HG03196 (cell line): ENCODE results near the gene MACROD2.
"Not testable (repeated sequence)": the region's sequence is repeated elsewhere in the genome, so short reads cannot be mapped to it uniquely, and the experiment has no call there.

Experiments used
- ATAC-seq: cut with Tn5 transposase; IDR thresholded peaks from one replicate; pipeline ENCODE4 v1.9.1; 2021; ENCODE audit not compliant: unreplicated experiment

The MACROD2 gene

DNA sequence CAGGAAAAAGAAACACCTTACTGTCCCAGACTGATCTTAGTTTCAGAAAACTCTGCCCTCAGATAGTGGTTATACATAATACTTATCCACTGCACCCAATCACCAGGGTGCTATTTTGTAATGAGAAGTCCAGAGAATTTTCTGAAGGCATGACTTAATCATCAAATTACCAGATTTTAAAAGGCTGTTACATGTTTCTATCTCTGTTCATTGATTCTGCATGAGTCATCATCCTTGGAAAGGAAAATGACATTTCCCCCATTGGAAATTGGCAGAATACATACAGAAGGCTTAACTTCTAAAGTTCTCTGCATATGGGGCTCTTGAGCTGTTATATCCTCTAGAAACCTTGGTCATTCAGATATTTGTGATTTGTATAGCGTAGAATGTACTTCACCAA, 930.0 kb downstream of the MACROD2 start:
- no peak for ATAC-seq

DNA sequence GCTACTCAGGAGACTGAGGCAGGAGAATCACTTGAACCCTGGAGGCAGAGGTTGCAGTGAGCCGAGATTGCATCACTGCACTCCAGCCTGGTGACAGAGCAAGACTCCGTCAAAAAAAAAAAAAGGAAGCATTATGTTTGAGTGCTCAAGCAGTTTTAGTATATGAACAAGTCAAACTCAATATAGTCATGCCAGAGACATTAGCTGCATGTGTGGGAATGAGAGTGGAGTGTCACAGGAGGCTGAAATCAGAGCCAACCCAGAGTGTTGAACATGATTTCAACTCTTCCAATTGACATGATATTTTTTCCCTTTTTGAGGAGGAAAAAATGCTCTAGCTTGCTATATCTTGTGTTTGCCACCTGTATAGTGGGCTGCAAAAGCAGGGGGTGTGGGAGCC, 931.1 kb downstream of the MACROD2 start:
- ATAC-seq, result not testable (repeated sequence)

DNA sequence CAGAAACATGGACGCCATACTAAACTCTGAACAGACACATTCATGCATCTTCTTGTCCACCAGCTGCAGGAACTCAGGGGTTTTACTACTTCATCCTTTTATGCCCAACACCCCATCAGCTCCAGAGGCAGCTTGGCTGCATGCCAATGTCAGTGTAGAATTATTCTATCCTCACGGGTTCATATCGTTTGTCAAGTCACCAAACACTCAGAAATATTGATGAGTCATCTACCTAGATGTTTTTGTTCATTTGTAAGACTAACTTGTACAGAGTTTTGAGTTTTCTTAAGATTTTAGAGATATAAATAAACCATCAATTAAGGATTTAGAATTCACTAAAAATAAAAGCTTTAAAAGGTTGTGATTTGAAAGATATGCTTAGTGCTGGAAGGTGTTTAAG, 932.8 kb downstream of the MACROD2 start:
- ATAC-seq, result no peak

DNA sequence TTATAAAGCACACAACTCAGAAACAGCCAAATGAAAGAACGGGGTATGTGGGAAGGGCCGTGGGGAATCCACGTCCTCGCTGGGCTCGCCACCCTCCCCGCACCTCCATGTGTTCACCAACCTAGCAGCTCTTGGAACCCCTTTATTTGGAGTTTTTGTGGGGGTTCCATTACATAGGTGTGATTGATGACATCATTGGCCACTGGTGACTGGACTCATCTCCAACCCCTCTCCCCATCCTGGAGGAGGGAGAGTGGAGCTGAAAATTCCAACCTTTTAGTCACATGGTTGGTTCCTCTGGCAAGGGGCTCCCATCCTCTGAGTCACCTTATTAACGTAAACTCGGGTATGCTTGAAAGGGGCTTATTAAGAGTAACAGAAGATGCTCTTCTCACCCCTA, 934.1 kb downstream of the MACROD2 start:
- no peak for ATAC-seq

DNA sequence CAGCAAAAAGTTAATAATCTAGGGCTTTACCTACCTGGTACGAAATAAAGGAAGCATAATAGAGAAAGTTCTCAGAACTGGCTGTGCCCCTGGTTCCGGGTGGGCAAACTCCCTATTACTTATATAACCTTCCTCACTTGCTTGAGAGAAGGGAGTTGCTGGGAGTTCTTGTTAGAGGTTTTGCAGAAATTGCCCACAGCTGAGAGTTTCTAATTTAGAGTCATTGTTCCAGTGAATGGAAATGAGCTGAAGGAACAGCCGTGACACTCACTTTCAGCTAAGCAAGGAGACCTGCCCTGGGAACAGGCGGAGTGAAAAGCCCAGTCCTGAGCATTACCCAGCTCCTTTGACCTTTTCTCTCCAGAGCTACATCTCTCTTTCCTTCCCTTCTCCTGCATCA, 936.7 kb downstream of the MACROD2 start:
- no peak for ATAC-seq

DNA sequence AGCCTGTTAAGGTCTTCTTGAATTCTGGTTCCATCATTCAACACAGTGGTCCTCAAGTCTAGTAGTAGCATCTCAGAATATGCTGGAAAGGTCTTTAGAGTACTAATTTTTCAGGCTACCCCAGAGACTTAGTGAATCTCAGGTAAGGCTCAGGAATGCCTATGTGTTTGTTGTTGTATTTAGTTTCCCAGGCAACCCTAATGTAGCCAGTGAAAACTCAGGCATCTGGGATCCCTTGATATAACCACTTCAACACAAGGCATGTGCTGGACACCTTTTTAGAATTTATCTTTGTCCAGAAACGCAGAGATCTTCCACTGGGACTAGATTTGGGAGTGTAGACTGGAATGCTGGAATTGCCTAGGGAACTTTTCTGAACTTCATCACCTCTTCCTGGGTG, 940.0 kb downstream of the MACROD2 start:
- no peak for ATAC-seq

DNA sequence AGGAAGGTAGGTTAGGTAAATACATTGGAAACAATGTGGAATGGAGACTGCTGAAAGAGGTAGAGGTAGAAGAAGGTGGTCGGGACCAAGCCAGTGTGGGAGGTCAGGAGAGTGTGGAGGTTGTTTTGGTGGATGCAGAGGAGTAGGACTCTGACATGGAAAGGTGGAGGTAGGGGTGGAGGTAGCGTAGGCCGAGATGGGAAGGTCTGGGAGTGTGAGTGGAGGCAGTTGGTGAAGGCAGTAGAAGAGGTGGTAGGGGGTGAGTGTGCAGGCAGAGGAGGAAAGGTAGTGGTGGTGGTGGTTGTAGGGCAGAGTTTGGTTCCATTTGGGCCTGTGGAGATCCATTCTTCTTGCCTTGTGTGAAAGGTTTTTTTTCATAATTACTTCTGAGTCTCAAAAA, 941.7 kb downstream of the MACROD2 start:
- no peak for ATAC-seq

DNA sequence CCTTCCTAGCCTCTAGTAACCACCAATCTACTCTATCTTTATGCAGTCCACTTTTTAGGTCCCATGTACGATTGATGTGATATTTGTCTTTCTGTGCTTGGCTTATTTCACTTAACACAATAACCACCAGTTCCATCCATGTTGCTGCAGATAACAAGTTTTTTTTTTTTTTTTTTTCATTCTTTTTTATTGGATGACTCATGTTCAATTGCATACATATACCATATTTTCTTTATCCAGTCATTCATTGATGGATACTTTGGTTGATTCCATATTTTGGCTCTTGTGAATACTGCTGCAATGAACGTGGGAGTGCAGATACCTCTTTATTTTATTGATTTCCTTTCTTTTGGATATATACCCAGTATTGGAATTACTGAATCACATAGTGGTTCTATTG, 942.5 kb downstream of the MACROD2 start:
- no peak for ATAC-seq

DNA sequence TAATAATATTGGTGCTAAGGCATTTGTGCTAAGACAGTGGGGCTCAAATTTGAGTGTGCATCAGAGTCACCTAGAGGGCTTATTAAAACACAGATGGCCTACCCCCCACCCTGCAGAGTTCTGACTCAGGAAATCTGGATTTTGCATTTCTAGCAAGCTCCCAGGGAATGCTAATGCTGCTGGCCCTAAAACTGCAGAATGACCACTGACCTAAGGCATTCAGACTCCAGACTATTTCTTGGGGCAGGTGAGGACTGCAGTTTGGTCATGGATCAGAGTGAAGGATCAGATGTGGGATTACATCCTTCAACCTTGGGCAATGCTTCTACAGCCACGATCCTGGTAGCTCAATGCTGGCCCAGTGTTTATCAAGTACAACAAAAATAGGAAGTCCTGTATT, 952.2 kb downstream of the MACROD2 start:
- no peak for ATAC-seq

DNA sequence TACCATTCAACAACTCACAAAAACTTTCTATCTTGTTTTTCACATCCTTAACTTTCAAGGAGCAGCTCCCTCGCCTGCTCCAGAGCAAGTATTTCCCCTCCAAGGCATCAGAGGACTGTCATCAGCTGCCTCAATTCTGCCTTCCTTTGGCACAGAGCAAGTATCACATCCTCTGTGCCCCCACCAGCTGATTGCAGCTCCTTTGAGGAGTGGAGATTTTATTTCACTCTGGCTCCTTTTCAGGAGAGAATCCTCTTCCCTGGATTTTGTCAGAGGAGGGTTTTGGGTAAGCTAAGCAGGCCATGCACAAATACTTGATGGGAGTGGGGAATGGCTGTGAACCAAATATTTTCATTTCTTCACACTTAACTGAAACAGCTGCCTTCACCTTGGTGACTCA, 952.6 kb downstream of the MACROD2 start:
- ATAC-seq, result no peak

DNA sequence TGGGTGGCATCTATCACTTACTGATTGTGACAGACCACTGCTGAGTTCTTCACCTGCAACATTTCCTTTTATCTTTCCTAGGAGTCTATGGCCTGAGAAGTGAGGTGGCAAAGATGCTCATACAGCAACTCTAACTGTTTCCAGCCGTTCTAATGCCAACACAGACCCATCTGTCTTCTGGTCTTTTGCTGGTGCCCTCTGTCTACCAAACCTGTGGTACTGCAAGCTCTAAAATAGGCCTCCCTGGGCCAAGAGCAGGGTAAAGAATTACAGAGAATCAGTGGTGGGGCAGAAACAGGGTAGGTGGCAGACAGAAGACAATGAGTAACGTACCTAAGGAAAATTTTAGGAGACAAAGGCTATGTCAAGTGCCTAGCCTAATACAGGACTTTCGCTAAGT, 953.1 kb downstream of the MACROD2 start:
- no peak for ATAC-seq

DNA sequence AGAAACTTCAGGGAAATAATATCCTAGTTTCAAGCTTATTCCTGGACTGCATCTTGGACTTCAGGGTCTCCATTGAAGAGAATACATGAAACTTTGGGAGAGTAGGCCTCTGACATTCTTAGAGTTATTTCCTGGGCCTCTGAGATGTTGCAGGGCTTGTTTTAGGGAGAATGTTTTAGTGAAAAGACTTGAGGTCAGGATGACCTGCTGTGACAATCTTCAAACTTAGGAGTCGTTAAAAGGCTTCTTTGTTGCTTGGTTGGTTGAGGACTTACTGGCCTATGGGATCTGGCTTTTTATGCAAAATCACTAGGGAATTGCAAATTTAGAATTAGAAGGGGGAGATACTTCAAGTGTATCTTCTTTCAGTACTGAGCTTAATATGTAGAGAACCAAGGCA, 955.3 kb downstream of the MACROD2 start:
- ATAC-seq, result no peak

DNA sequence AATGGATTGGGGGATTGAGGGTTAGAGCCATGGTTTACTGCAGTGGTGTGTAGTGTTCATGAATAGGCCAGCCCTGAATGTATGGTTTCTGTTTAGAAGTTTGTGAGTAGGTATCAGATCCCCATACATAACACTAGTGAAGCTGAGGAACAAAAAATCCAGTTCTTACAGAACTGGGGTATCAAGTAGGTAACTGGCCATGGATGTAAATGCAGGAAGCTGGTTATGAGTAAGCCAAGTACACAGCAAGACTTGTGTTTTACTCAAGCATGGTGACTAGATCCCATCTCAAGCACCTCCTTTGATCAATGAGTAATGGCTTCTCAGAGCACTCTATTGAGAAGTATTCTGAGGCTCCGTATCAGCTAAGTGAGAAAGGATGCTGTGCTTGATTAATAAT, 955.8 kb downstream of the MACROD2 start:
- peak; percentile 50 for ATAC-seq

DNA sequence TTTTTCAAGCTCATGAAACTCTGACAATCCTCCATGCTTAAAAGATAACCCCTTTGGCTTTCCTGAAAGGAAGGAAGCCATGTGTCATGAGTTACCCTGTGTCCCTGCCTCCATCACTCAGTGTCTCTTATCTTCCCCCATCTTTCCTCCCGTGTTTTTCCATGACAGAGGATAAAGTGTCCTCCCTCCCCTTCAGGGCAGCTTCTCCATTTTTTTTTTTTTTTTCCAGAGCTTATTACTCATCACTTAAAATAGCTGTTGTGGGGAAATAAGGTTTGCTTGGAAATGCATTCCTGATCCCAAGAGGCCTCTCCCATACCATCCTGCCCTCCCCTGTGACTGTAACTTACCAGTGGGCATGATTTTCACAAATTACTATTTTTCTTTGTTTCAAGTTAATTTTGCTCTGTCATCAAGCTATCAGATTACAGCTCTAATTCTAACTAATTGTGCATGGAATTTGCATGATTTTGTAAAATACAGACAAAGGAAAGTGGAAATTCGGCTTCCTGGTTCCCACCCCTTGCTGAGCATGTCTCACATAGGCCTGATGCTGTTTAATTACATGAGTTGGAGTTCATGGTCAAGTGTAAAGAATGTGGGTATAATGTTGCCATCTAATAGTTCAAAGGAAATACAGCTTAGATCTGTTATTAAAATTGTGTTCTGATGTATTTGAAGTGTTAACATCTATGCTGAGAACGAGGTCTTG, 956.5 kb downstream of the MACROD2 start:
- ATAC-seq, result no peak

DNA sequence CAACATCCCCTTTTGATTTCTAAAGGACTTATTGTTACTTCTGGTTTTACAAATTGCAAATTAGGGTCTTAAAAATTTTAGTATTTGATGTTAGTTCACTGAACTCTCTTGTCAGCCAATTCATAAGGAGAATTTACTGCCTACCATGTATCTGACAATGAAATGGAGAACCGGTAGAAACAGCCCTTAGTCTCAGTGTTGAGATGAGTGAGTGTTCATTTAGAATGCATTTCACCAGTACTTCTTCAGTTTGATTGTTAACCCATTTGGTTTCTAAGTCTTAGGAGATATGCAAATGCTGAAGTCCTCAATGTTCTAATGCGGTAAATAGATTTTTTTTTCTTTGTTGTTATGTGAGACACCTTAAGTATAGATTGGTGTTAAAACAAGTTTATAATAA, 958.4 kb downstream of the MACROD2 start:
- no peak for ATAC-seq

DNA sequence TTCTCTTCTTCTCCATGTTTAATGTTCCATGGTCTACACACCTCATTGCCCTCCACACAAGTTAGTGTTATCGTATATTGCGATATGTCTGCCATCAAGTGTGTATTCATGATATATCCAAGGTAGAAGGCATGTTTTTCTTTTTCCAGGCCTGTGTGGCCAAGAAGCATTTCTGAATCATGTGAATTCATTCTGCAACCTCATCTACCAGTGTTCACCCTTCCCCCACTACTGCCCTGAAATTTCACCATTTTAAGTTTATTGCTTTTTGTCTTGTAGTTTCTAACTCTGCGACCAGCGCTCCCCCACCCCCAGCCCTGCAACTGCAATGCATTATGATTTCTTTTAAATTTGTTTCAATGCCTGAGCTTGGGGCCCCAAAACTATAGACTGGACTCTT, 960.1 kb downstream of the MACROD2 start:
- no peak for ATAC-seq

DNA sequence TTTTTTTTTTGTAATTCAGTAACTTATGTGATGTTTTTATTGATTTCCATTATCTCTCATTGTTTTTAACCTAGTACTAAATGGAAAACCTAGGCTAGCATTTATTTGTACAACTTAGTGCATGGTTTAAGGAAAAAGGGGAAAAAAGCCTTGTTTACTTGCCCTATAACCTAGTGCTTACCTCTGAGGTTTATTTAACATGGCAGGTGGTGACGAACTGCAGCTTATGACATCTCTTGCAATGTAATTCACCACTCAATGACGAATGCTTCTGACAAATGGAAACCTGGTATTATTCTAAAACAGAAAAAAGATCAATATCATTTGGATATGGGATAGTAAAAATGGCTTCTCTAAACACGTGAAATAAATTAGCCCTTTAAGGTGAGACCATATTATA, 960.7 kb downstream of the MACROD2 start:
- no peak for ATAC-seq

DNA sequence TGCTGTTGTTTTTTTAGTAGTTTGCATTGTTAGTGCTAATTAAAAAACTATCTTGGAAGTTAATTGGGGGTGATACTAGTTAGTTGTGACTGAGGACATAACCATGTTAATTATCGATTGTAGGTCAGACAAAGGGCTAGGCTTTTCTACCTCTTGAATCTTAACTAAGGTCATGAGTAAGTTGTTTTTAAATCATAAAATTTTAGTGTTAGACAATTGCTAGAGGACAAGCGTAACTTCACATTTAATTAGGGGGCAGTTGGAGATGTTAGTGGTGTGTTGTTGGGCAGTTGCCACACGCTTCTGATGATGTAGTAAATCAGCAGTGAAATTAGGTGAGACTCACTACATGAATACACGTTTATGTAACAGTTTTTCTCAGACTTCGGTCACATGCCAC, 961.2 kb downstream of the MACROD2 start:
- no peak for ATAC-seq

DNA sequence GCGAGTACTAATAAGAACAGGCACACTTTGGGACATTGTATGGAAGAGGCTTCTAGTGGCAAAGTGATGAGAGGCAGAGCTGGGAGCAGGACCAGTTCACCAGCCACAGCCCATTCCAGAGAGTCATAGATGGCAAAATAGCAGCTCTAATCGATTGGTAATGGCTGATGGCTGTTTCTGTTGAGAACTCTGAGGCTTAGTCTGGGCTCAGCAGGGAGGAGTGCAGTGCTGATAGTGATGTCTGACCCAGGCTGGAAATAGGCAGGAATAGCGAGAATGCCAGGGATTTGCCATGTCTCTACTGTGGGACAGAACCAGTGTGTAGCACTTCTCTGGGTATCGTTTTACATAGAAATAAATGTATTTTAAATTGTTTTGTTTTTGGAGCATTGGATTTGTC, 962.1 kb downstream of the MACROD2 start:
- no peak for ATAC-seq

DNA sequence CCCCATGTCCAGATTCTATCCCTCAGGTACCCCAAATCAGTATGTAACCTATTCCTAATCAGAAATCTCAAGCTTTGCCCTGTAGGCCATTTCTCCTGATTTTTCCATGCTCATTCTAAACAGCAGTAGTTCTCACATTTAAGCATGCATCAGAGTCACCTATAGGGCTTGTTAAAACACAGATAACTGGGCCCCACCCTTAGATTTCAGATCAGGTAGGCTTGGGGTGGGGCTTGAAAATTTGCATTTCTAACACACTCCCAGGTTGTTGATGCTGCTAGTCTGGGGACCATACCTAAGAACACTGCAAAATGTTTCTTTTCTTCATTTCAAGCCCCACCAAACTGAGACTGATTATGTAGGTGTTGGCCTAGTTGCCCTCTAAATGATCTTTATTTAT, 963.3 kb downstream of the MACROD2 start:
- ATAC-seq, result no peak

DNA sequence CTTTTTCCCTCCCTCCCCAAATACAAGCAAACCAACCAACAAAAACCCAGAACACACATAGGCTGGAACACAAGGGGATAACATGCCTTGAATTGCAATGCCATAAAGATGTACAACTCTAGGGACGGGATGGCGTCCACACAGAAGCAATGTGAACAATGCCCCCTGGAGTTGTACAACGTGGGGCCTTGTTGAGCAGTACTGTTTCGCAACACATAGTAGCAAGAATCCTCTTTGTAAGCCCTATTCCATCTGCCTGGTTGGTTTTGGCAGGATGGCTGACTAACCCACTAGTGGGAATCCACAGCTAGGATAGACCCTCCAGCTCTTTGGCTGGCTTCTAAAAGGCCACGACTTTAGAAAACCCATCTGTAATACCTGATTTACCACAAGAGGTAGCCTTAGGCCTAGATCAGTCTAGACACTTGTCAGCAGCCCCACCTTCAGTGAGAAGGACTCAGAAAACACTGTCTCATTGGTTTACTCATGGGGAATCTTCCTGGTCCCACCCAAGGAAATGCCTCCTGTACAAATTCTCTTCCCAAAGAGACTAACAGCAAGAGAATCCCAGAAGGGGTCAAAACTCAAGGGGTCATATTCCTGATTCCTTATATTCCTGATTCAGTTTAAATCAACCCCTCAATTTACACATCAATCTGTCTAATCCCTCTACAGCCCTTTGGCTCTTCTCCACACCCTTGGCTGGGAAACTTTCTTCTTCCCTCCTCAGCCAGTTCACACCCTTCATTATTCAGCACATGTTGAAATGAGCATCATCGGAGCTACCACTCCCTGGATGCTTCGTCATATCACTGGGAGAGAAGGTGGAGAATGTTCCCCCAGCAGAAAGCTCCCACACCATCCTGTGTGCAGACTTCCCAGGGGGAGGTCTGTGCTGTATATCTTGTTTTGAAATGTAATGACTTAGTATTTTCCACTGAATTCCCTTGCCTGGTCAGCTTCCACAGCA, 964.5 kb downstream of the MACROD2 start:
- ATAC-seq, result no peak

DNA sequence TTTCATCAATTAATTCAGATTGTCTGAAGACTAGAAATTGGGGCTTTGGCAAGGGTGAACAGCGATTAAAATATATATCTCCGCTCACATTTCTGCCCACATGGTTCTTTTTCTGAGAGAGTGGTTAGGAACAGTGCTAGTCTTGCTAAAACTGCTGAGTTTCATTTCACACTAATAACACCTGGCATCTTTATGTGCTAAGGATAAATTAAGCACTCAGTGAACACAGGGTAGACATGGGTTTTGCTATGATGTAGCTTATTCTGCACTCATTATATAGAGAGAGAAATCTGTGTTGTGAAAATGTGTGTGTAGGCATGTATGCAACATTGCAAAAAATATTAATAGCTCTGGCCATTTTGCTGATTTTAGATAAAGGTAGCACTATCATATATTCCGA, 965.5 kb downstream of the MACROD2 start:
- ATAC-seq, result no peak
